ENCODE measurements around the gene SLC4A8.

Gene SLC4A8

DNA sequence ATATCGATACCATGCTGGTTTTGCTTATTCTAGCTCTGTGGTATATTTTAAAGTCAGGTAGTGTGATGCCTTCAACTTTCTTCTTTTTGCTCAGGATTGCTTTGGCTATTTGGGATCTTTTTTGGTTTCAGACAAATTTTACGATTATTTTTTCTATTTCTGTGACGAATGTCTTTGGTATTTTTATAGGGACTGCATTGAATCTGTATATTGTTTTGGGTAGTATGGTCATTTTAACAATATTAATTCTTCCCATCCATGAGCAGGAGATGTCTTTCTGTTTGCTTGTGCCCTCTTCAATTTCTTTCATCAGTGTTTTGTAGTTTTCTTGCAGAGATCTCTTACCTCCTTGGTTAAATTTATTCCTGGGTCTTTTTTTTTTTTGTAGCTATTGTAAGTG lies 10.8 kb upstream of the SLC4A8 start:
- no peak overlapping the region for H3K4me3 ChIP-seq (ENCODE audit: low read depth in 1 of 2, low read length in 2 of 2)
- no peaks in the 10 kb centered on the region for H3K9me3 ChIP-seq (ENCODE audit: control insufficient read depth in 1 of 2, low read length in 2 of 2)
- no peaks in the 10 kb centered on the region for H3K27me3 ChIP-seq (ENCODE audit: low read depth, low read length)
- H3K36me3 ChIP-seq (ENCODE audit: control insufficient read depth in 1 of 2, insufficient read depth in 2 of 2, low read length in 2 of 2), result no peaks in the 10 kb centered on the region
- H3K4me1 ChIP-seq (ENCODE audit: control insufficient read depth in 1 of 2, insufficient read depth in 2 of 2, low read length in 2 of 2), result no peaks in the 10 kb centered on the region
- no peak overlapping the region for H3K27ac ChIP-seq (ENCODE audit: low read length)

DNA sequence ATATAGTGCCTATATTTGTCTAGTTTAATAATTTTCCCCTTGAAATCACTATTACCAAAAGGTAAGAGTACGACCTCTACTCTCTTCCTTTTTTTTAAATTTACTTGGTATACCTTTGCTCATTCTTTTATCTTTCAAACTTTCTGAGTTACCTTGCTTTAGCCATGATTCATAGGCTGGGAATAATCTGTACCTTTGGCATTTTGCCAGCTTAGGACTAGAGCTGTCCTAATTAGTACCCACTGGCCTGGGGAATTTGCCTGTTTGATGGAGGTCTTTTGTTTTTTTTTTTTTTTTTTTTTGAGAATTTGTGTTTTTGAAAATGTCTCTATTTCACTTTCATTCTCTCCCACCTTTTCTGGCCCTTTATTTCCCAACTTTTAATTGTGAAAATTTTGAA lies 8.7 kb upstream of the SLC4A8 start:
- Histone ChIP-seq H3K4me3 (ENCODE audit: low read depth in 1 of 2, low read length in 2 of 2) (no peak overlapping the region), H3K27me3 (ENCODE audit: low read depth, low read length) (no peaks in the 10 kb centered on the region)

DNA sequence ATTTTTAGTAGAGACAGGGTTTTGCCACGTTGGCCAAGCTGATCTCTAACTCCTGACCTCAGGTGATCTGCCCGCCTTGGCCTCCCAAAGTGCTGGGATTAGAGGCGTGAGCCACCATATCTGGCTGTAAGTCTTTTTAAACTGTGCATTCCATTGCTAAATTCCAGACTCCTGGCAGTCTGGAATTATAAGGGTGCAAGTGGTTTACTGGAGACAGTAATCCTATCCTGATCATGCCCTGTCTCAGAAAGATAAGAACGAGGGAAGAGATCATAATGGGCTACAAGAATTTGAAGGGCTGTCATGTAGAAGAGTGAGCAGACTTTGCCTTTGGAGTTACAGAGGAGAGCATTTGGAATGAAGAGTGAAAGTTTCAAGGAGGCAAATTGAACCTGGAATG lies 6.8 kb upstream of the SLC4A8 start:
- no peaks in the 10 kb centered on the region for H3K9me3 ChIP-seq (ENCODE audit: control insufficient read depth in 1 of 2, low read length in 2 of 2)
- no peaks in the 10 kb centered on the region for H3K36me3 ChIP-seq (ENCODE audit: control insufficient read depth in 1 of 2, insufficient read depth in 2 of 2, low read length in 2 of 2)
- H3K27ac ChIP-seq (ENCODE audit: low read length), result no peak overlapping the region
- H3K4me3 ChIP-seq (ENCODE audit: low read depth in 1 of 2, low read length in 2 of 2), result no peak overlapping the region
- no peaks in the 10 kb centered on the region for H3K4me1 ChIP-seq (ENCODE audit: control insufficient read depth in 1 of 2, insufficient read depth in 2 of 2, low read length in 2 of 2)
- no peaks in the 10 kb centered on the region for H3K27me3 ChIP-seq (ENCODE audit: low read depth, low read length)

More for the DNA sequence above, 8.7 kb upstream of the SLC4A8 start:
- H3K4me1 ChIP-seq (ENCODE audit: control insufficient read depth in 1 of 2, insufficient read depth in 2 of 2, low read length in 2 of 2), result no peaks in the 10 kb centered on the region
- no peaks in the 10 kb centered on the region for H3K9me3 ChIP-seq (ENCODE audit: control insufficient read depth in 1 of 2, low read length in 2 of 2)
- H3K27ac ChIP-seq (ENCODE audit: low read length), result no peak overlapping the region
- no peaks in the 10 kb centered on the region for H3K36me3 ChIP-seq (ENCODE audit: control insufficient read depth in 1 of 2, insufficient read depth in 2 of 2, low read length in 2 of 2)

DNA sequence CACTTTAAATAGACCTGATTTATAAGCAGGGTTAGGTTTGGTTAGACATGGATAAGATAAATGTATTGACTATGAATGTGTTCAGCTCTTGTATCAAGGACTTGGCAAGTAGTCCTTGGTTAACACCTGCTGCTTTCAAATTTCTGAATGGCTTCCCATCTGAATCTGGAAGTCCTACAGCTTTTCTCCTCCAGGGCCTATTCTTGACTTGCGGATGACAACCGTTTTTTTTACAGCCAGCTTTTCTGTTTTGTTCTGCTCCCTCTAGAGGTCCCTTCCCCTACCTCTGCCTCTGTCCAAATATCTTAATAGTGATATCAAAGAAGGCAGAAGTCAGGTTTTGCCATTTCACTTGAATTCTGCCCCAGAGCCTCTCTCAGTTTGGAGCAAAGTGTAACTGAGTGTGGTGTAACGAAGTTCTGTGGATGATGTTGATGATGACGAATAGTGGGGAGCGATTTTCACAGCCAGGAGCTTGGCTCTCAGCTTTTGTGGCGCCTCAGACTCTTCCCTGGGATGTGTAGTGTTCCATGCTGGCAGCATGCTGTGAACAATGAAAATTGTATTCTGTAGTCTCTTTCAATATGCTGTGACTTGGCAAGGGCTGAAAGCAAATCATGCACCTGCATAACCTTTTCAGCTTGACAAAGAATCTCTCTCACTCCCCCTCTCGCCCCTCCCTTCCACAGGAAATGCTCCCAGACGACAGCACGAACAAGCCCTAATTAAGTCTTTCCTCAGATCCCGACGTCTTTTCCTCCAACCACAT lies 5.0 kb upstream of the SLC4A8 start:
- H3K4me3 ChIP-seq (ENCODE audit: low read depth in 1 of 2, low read length in 2 of 2), result no peak overlapping the region
- H3K36me3 ChIP-seq (ENCODE audit: control insufficient read depth in 1 of 2, insufficient read depth in 2 of 2, low read length in 2 of 2), result no peaks in the 10 kb centered on the region
- H3K27ac ChIP-seq (ENCODE audit: low read length), result no peak overlapping the region
- H3K27me3 ChIP-seq (ENCODE audit: low read depth, low read length), result no peaks in the 10 kb centered on the region
- H3K4me1 ChIP-seq (ENCODE audit: control insufficient read depth in 1 of 2, insufficient read depth in 2 of 2, low read length in 2 of 2), result peaks cover 0 to 6% of the 10 kb centered on the region in 2 donors
- H3K9me3 ChIP-seq (ENCODE audit: control insufficient read depth in 1 of 2, low read length in 2 of 2), result no peaks in the 10 kb centered on the region

DNA sequence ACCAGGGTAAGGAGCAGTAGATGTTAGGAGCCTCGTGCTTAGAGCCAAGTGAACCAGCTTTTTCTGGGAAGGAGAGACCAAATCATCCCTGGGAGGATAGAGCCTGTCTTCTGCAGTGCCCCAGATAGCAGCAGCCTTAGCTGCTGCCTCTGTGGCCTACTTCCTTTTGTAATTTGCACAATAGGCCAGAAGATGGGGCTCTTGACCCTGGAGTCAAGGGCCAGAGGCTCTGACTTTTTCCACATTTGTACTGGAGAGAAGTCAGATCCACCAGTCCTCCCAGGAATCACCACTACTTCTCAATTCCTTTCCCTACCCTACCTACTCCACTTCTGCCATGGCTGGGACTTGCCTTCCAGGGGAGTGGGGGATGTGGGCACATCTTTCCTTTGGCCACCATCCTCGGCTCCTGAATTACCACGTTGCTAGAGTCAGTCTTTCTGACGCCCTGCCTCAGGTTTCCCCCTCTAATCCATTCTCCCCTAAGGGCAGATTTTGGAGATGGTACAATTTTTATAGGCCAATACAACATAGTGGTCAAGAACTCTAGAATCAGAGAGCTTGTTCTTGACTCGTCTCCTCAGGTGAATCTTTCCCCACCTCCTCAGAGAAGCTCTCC lies 3.3 kb upstream of the SLC4A8 start:
- Histone ChIP-seq H3K36me3 (ENCODE audit: control insufficient read depth in 1 of 2, insufficient read depth in 2 of 2, low read length in 2 of 2) (no peaks in the 10 kb centered on the region), H3K9me3 (ENCODE audit: control insufficient read depth in 1 of 2, low read length in 2 of 2) (no peaks in the 10 kb centered on the region), H3K4me3 (ENCODE audit: low read depth in 1 of 2, low read length in 2 of 2) (no peak overlapping the region), H3K27me3 (ENCODE audit: low read depth, low read length) (no peaks in the 10 kb centered on the region), H3K27ac (ENCODE audit: low read length) (no peak overlapping the region), H3K4me1 (ENCODE audit: control insufficient read depth in 1 of 2, insufficient read depth in 2 of 2, low read length in 2 of 2) (peaks cover 0 to 7% of the 10 kb centered on the region in 2 donors)

DNA sequence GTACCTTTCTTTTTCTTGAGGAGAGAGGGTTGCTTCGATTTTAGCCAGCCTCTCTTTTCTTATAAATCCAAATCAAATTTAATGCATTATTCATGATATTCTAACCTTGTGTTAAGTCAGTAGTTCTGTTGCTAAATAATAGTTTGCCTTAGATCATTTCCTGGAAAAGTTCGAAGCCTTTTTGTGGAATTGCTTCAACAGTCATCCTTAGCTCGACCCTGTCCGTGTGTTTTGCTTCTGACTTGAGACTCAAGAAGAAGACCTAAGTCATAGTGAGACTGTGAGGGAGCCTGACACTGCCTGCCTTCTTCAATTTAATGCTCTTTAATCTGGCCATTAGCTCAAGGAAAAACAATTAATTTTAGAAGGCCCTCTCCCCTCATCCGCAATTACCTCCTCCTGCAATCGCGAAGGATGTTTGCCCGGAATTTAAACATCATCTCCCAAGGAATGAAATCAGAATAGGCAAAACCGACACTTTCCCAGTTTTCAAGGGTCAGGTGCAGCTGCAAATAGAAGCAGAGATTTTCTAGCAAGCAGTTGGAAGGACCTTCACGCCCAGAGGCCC lies 453 bp upstream of the SLC4A8 start:
- peak overlapping the region; percentile 26 to 72 for H3K4me3 ChIP-seq (ENCODE audit: low read depth in 1 of 2, low read length in 2 of 2)
- H3K27me3 ChIP-seq (ENCODE audit: low read depth, low read length), result no peaks in the 10 kb centered on the region
- peaks cover 0 to 7% of the 10 kb centered on the region in 2 donors for H3K4me1 ChIP-seq (ENCODE audit: control insufficient read depth in 1 of 2, insufficient read depth in 2 of 2, low read length in 2 of 2)
- H3K36me3 ChIP-seq (ENCODE audit: control insufficient read depth in 1 of 2, insufficient read depth in 2 of 2, low read length in 2 of 2), result no peaks in the 10 kb centered on the region
- H3K9me3 ChIP-seq (ENCODE audit: control insufficient read depth in 1 of 2, low read length in 2 of 2), result no peaks in the 10 kb centered on the region
- H3K27ac ChIP-seq (ENCODE audit: low read length), result no peak overlapping the region

DNA sequence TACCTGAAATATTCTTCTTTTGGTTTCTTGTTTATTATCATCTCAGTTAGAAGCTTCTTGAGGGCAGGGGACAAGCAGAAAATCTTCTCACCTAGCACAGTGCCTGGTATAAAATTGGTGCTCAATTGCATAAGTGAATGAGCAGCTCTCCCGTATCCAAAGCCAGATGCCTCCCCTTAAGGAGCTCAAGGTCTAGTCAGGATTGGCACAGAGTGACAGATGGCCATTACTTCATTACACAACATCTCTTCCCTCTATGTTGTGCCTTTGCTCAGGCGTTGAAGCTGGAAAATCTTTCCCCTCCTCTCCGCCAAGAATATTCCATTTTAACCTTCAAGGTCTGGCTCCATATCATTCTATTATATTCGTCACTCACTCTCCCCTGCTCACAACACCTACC lies 3.6 kb downstream of the SLC4A8 start:
- H3K27ac ChIP-seq (ENCODE audit: low read length), result no peak overlapping the region

DNA sequence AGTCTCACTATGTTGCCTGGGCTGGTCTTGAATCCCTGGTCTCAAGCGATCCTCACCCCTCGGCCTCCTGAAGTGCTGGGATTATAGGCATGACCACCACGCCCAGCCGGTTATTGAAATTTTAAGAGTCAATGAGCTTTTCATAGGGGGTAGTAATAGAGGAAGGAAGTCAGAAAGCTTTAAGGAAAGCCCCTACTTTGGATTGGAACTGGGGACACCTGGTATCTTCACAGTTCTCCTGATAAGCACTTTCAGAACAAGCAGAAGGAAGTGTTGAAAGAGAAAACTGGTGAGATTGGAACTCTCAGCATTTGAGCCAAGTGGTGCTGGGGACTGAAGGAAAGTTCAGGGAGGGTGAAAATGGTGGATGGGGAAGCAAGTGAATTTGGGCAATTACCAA lies 5.1 kb downstream of the SLC4A8 start:
- no peak overlapping the region for H3K27ac ChIP-seq (ENCODE audit: low read length)
- no peaks in the 10 kb centered on the region for H3K27me3 ChIP-seq (ENCODE audit: low read depth, low read length)
- no peaks in the 10 kb centered on the region for H3K9me3 ChIP-seq (ENCODE audit: control insufficient read depth in 1 of 2, low read length in 2 of 2)
- no peaks in the 10 kb centered on the region for H3K4me1 ChIP-seq (ENCODE audit: control insufficient read depth in 1 of 2, insufficient read depth in 2 of 2, low read length in 2 of 2)
- H3K4me3 ChIP-seq (ENCODE audit: low read depth in 1 of 2, low read length in 2 of 2), result no peak overlapping the region
- no peaks in the 10 kb centered on the region for H3K36me3 ChIP-seq (ENCODE audit: control insufficient read depth in 1 of 2, insufficient read depth in 2 of 2, low read length in 2 of 2)

More for the DNA sequence above, 3.6 kb downstream of the SLC4A8 start:
- H3K4me3 ChIP-seq (ENCODE audit: low read depth in 1 of 2, low read length in 2 of 2), result no peak overlapping the region
- H3K4me1 ChIP-seq (ENCODE audit: control insufficient read depth in 1 of 2, insufficient read depth in 2 of 2, low read length in 2 of 2), result peaks cover 0 to 7% of the 10 kb centered on the region in 2 donors
- H3K27me3 ChIP-seq (ENCODE audit: low read depth, low read length), result no peaks in the 10 kb centered on the region
- no peaks in the 10 kb centered on the region for H3K36me3 ChIP-seq (ENCODE audit: control insufficient read depth in 1 of 2, insufficient read depth in 2 of 2, low read length in 2 of 2)
- H3K9me3 ChIP-seq (ENCODE audit: control insufficient read depth in 1 of 2, low read length in 2 of 2), result no peaks in the 10 kb centered on the region

DNA sequence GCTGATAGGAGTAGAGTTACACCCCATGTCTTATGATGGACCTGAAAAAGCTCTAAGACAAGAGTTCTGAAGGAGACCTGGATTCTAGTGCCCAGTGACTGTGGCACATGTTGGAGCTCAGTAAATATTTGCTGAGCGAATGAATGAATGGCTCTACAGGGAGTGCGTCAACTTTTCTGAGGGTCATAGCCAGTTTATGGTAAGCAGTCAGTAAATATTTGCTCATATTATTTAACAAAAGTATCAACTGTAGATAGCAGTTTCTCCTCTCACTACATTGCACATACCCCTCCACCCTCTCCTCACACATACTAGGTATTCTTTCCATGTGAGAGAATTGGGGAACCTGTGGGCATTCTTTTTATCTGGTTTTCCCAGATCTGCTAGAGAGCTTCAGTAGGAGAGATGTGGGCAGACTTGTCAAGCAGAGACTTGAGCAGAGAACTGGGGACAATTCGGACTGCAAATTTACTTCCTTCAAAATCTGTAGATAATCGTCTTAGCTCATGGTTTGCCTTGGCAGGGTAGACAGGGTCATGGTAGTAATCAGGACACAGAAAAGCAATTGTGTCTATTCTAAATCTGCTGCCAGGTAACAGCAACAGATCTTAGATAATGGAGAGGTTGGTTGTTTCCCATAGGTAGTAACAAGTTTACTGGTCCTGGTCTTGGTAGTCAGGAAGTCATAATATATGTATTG lies 5.7 kb downstream of the SLC4A8 start:
- no peaks in the 10 kb centered on the region for H3K9me3 ChIP-seq (ENCODE audit: control insufficient read depth in 1 of 2, low read length in 2 of 2)
- no peaks in the 10 kb centered on the region for H3K36me3 ChIP-seq (ENCODE audit: control insufficient read depth in 1 of 2, insufficient read depth in 2 of 2, low read length in 2 of 2)
- no peaks in the 10 kb centered on the region for H3K4me1 ChIP-seq (ENCODE audit: control insufficient read depth in 1 of 2, insufficient read depth in 2 of 2, low read length in 2 of 2)
- no peaks in the 10 kb centered on the region for H3K27me3 ChIP-seq (ENCODE audit: low read depth, low read length)
- H3K27ac ChIP-seq (ENCODE audit: low read length), result no peak overlapping the region
- H3K4me3 ChIP-seq (ENCODE audit: low read depth in 1 of 2, low read length in 2 of 2), result no peak overlapping the region

DNA sequence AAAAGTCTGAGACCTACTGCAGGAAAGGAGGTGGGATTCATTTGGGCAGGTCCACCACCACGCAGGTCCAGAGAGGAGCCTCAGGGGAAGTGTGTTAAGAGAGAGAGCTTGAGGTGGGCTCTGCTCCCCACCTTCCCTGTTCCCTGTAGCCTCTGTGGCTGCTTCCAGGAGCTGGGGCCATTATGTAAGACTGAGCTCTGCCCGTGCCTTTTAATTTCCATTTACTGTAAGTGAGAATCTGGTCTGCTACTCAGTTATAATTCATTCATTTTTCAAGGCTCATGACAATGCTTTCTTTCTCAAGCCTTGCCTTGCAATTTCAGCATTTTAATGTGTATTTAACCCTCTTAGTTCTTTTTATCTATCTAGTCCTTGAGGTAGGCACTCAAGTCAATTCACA lies 8.3 kb downstream of the SLC4A8 start:
- Histone ChIP-seq H3K27me3 (ENCODE audit: low read depth, low read length) (no peaks in the 10 kb centered on the region), H3K4me3 (ENCODE audit: low read depth in 1 of 2, low read length in 2 of 2) (no peak overlapping the region), H3K9me3 (ENCODE audit: control insufficient read depth in 1 of 2, low read length in 2 of 2) (no peaks in the 10 kb centered on the region), H3K36me3 (ENCODE audit: control insufficient read depth in 1 of 2, insufficient read depth in 2 of 2, low read length in 2 of 2) (no peaks in the 10 kb centered on the region), H3K4me1 (ENCODE audit: control insufficient read depth in 1 of 2, insufficient read depth in 2 of 2, low read length in 2 of 2) (no peaks in the 10 kb centered on the region), H3K27ac (ENCODE audit: low read length) (no peak overlapping the region)

DNA sequence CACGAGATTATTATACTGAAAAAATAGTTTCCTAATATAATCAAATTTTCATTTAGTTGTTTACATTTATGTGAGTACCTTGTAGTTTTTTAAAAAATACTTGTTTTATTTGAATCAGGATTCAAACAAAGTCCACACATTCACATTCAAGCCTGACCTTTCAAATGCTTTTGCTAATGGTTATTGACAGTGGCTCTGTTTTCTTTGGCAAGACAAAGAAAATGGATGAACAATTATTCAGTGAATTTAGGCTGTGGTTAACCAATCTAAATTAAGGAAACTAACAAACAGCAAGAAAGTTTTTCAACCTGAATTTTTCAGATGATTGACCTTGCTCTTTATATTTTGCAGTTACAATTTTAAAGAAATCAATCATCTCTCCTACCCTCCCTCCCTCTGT lies 9.7 kb downstream of the SLC4A8 start:
- Histone ChIP-seq H3K9me3 (ENCODE audit: control insufficient read depth in 1 of 2, low read length in 2 of 2) (no peaks in the 10 kb centered on the region), H3K4me3 (ENCODE audit: low read depth in 1 of 2, low read length in 2 of 2) (no peak overlapping the region), H3K27me3 (ENCODE audit: low read depth, low read length) (no peaks in the 10 kb centered on the region), H3K36me3 (ENCODE audit: control insufficient read depth in 1 of 2, insufficient read depth in 2 of 2, low read length in 2 of 2) (no peaks in the 10 kb centered on the region), H3K4me1 (ENCODE audit: control insufficient read depth in 1 of 2, insufficient read depth in 2 of 2, low read length in 2 of 2) (no peaks in the 10 kb centered on the region), H3K27ac (ENCODE audit: low read length) (no peak overlapping the region)

All from muscle layer of duodenum (tissue), 2 donors.